ENCODE results near the gene YBX1.
"Not testable (repeated sequence)": the region's sequence is repeated elsewhere in the genome, so short reads cannot be mapped to it uniquely, and the experiment has no call there.

The YBX1 gene

GRCh38 chr1:42748461-42749410 lies 66.5 kb downstream of the YBX1 start:
- H3K27ac ChIP-seq: no peak overlapping the region
- no peak overlapping the region for H3K4me3 ChIP-seq
- TF ChIP-seq CTCF (IDR thresholded peaks at IDR 0.05): no peak
- no peak for DNase-seq (ENCODE audit: low spot score)

- no peak for DNase-seq (ENCODE audit: low spot score)
Measured at GRCh38 chr1:42750041-42750440, 67.8 kb downstream of the YBX1 start.

DNA sequence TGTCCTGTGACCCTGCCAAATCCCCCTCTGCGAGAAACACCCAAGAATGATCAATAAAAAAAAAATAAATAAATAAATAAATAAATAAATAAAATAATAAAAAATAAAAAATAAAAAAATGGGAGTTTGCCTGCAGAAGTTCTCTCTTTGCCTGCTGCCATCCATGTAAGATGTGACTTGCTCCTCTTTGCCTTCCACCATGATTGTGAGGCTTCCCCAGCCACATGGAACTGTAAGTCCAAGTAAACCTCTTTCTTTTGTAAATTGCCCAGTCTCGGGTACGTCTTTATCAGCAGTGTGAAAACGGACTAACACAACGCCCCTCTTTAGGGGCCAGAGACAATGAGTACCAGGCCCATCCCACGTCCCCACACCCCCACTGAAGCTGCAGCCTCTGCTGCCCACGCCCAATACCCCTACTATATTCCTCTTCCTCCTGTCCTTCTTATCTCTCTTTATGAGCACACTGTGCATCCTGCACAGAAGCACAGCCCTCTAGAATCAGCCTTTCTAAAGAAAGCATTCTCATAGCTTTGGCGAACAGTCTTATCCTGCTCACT lies 69.4 kb downstream of the YBX1 start:
- H3K27ac ChIP-seq; H3K4me3 ChIP-seq; DNase-seq (ENCODE audit: low spot score): not testable (repeated sequence)

More at GRCh38 chr1:42750041-42750440, 67.8 kb downstream of the YBX1 start:
- H3K4me3 ChIP-seq: no peak overlapping the region
- no peak for TF ChIP-seq CTCF (IDR thresholded peaks at IDR 0.05)
- no peak overlapping the region for H3K27ac ChIP-seq

DNA sequence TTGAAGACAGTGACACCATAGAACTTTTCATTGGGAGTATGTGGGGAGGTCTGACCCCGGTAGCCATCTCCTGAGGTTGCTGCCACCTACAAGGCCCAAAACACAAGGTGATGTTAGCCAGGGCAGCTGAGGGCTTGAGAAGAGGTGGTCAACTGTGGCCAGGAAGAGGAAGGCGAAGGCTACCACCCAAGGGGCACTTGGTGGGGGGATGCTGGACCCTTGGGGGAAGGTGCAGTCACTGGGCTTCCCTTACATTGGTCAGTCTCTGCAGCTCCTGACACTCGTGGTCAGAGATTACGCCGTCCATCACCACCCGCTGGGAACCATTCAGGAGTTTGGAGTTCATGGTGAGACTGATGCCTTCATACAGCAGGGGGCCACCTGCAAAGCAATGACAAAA lies 70.1 kb downstream of the YBX1 start:
- no peak for TF ChIP-seq CTCF (IDR thresholded peaks at IDR 0.05)
- Histone ChIP-seq H3K4me3 (no peak overlapping the region), H3K27ac (no peak overlapping the region)
- DNase-seq (ENCODE audit: low spot score): no peak

GRCh38 chr1:42753070-42753469 lies 70.9 kb downstream of the YBX1 start:
- DNase-seq (ENCODE audit: low spot score): no peak
- TF ChIP-seq CTCF (IDR thresholded peaks at IDR 0.05): no peak
- Histone ChIP-seq H3K27ac (no peak overlapping the region), H3K4me3 (no peak overlapping the region)
